ENCODE measurements around the gene SPAAR.

SPAAR gene

GRCh38 chr9:35919212-35920008 lies 10.1 kb downstream of the SPAAR start:
- Histone ChIP-seq H3K4me1 (peaks cover 7% of the 10 kb centered on the region), H3K9ac (no peak overlapping the region), H3K36me3 (ENCODE audit: control insufficient read depth, insufficient read depth, low read length) (no peaks in the 10 kb centered on the region), H2AFZ (no peak overlapping the region), H3K4me2 (ENCODE audit: low read length) (no peak overlapping the region), H3K79me2 (no peaks in the 10 kb centered on the region), H3K27me3 (ENCODE audit: control insufficient read depth, insufficient read depth, low read length) (no peaks in the 10 kb centered on the region), H3K4me3 (ENCODE audit: low read depth, low read length) (no peak overlapping the region), H3K27ac (peak overlapping the region; percentile 69), H3K9me3 (ENCODE audit: control insufficient read depth, low read length) (no peaks in the 10 kb centered on the region)
- no peak for TF ChIP-seq CTCF (IDR thresholded peaks at IDR 0.05)

- no peaks in the 10 kb centered on the region for H3K36me3 ChIP-seq (ENCODE audit: control insufficient read depth, insufficient read depth, low read length)
- TF ChIP-seq CTCF (IDR thresholded peaks at IDR 0.05): no peak
- H3K4me1 ChIP-seq: peaks cover 4% of the 10 kb centered on the region
- H3K79me2 ChIP-seq: no peaks in the 10 kb centered on the region
- H3K9ac ChIP-seq: no peak overlapping the region
- no peak overlapping the region for H2AFZ ChIP-seq
- H3K4me2 ChIP-seq (ENCODE audit: low read length): no peak overlapping the region
- no peaks in the 10 kb centered on the region for H3K9me3 ChIP-seq (ENCODE audit: control insufficient read depth, low read length)
- H3K4me3 ChIP-seq (ENCODE audit: low read depth, low read length): no peak overlapping the region
- H3K27me3 ChIP-seq (ENCODE audit: control insufficient read depth, insufficient read depth, low read length): no peaks in the 10 kb centered on the region
- peak overlapping the region; percentile 69 for H3K27ac ChIP-seq
These were observed 10.8 kb downstream of the SPAAR start for GRCh38 chr9:35920051-35920620.

GRCh38 chr9:35923598-35923926 lies 14.3 kb downstream of the SPAAR start:
- Histone ChIP-seq H3K79me2 (no peaks in the 10 kb centered on the region), H3K9ac (no peak overlapping the region), H3K36me3 (ENCODE audit: control insufficient read depth, insufficient read depth, low read length) (no peaks in the 10 kb centered on the region), H3K27me3 (ENCODE audit: control insufficient read depth, insufficient read depth, low read length) (no peaks in the 10 kb centered on the region), H3K9me3 (ENCODE audit: control insufficient read depth, low read length) (no peaks in the 10 kb centered on the region), H3K4me2 (ENCODE audit: low read length) (peak overlapping the region; percentile 48), H3K4me3 (ENCODE audit: low read depth, low read length) (no peak overlapping the region), H2AFZ (peak overlapping the region; percentile 51), H3K27ac (peak overlapping the region; percentile 47), H3K4me1 (peaks cover 4% of the 10 kb centered on the region)
- TF ChIP-seq CTCF (IDR thresholded peaks at IDR 0.05): no peak

GRCh38 chr9:35923927-35924763 lies 14.9 kb downstream of the SPAAR start:
- Histone ChIP-seq H3K79me2 (no peaks in the 10 kb centered on the region), H3K9me3 (ENCODE audit: control insufficient read depth, low read length) (no peaks in the 10 kb centered on the region), H3K4me1 (peaks cover 4% of the 10 kb centered on the region), H3K27me3 (ENCODE audit: control insufficient read depth, insufficient read depth, low read length) (no peaks in the 10 kb centered on the region), H2AFZ (peak overlapping the region; percentile 51), H3K4me2 (ENCODE audit: low read length) (peak overlapping the region; percentile 48), H3K4me3 (ENCODE audit: low read depth, low read length) (no peak overlapping the region), H3K27ac (peak overlapping the region; percentile 47), H3K36me3 (ENCODE audit: control insufficient read depth, insufficient read depth, low read length) (no peaks in the 10 kb centered on the region), H3K9ac (no peak overlapping the region)
- TF ChIP-seq CTCF (IDR thresholded peaks at IDR 0.05): no peak
